Heart left ventricle (tissue), 16 donors: Measurements from ENCODE around the gene OVCA2. TPM values are rescaled to one million over a fixed set of nuclear protein-coding genes. Genes with fewer than 3 reads are reported as not detected.

Experiments used
- ATAC-seq, 4 donors: fragments of 200-7000 bp; cut with Tn5 transposase; one replicate each; pipeline ENCODE4 v1.9.1; 2020 to 2022; ENCODE audit warnings: moderate library complexity in 4 of 4, mild to moderate bottlenecking in 3 of 4, moderate number of reproducible peaks in 1 of 4
- DNase-seq, 5 donors: peaks; one replicate each; pipeline ENCODE4 v3.0.0-alpha.2; 2020
- H3K27ac ChIP-seq, 12 donors: fragments of 200-600 bp; sonication (generic) in 4 of 12; one replicate each; pipeline versions ENCODE4 v1.5.0 to v1.8.0; 2016 to 2022; ENCODE audit warnings: mild to moderate bottlenecking in 2 of 12
- H3K27me3 ChIP-seq, 9 donors: fragments of 200-600 bp; sonication (generic) in 2 of 9; one replicate each; pipeline versions ENCODE4 v1.5.1 to v1.8.0; 2016 to 2022; ENCODE audit warnings: mild to moderate bottlenecking in 3 of 9
- H3K36me3 ChIP-seq, 9 donors: fragments of 200-600 bp; sonication (generic) in 2 of 9; one replicate each; pipeline versions ENCODE4 v1.5.0 to v1.8.0; 2018 to 2022; ENCODE audit warnings: mild to moderate bottlenecking in 2 of 9
- H3K4me1 ChIP-seq, 12 donors: fragments of 200-600 bp; sonication (generic) in 4 of 12; one replicate each; pipeline versions ENCODE4 v1.5.0 to v1.8.0; 2016 to 2022; ENCODE audit warnings: mild to moderate bottlenecking in 3 of 12
- H3K4me3 ChIP-seq, 12 donors: fragments of 200-600 bp; sonication (generic) in 4 of 12; one replicate each; pipeline versions ENCODE4 v1.5.0 to v1.8.0; 2017 to 2022; ENCODE audit warnings: mild to moderate bottlenecking in 9 of 12, moderate library complexity in 4 of 12
- H3K9me3 ChIP-seq, 12 donors: fragments of 200-600 bp; sonication (generic) in 4 of 12; one replicate each; pipeline versions ENCODE4 v1.5.0 to v1.8.0; 2016 to 2022; ENCODE audit warnings: mild to moderate bottlenecking in 1 of 12
- CTCF ChIP-seq, 12 donors: fragments of 200-600 bp; sonication (generic) in 4 of 12; IDR thresholded peaks; one replicate each; pipeline versions ENCODE4 v1.5.0 to v1.8.0; 2018 to 2022; ENCODE audit warnings: antibody characterized with exemption in 12 of 12, mild to moderate bottlenecking in 5 of 12
- POLR2A ChIP-seq, 2 donors: fragments of 450-650 bp; IDR thresholded peaks; one replicate each; pipeline ENCODE4 v1.6.1; 2017; ENCODE audit warnings: antibody characterized with exemption in 2 of 2, mild to moderate bottlenecking in 2 of 2, moderate library complexity in 2 of 2
- WGBS, 4 donors: extraction: QIAGEN DNeasy Blood & Tissue Kit in 2 of 4; methylation state at CpG; one replicate each; pipeline versions ENCODE4 v1.1.5 to v1.1.7; 2013 to 2018; 5-methylcytosine and 5-hydroxymethylcytosine counted together
- intact Hi-C, 10 donors: fragments of 100-400 bp; cut with DNase I; formaldehyde crosslinking; loops; one replicate each; pipeline versions ENCODE4 v1.11.1 to v1.14.2; 2022
- polyA plus RNA-seq, 2 donors: library from polyadenylated mRNA; stranded (reverse); fragments of 200-250 nt; gene quantifications; one replicate each; pipeline ENCODE4 v1.2.3, GENCODE V29; 2013
- total RNA-seq, 9 donors: library from RNA; depleted of rRNA in 2 of 9; stranded (reverse); fragments of >200 nt in 2 of 9; fragmentation: NEBNext Ultra II Directional in 3 of 9; extraction: Animal tissue kit (Norgen Biotek cat#: 25700) in 3 of 9; gene quantifications; one replicate each; pipeline versions ENCODE4 v1.1.0 to v1.2.4, GENCODE V29; 2016 to 2023
- donor health status: ischemic (EF 13 %, LVEDD 7.1; RV severe dilation, severe dysfunction).
- donor health status: healthy with polysubstance abuse.
- donor health status: DM: no; HTN: yes; CAD: no.
- donor health status: DM: no; HTN: no; CAD: no.
- donor health status: ischemic (EF 25% LVEDD 6.9; RV normal size, moderate dysfunction).
- donor health status: ischemic (EF 25% LVEDD 5.7; RV mildly dilated, moderate dysfunction).
- donor health status: healthy.
- donor health status: DM: yes; HTN: yes; CAD: no.
- donor health status: ischemic (EF 35%, LVEDD 5.7; RV mildly dilated, moderate dysfunction).
- donor health status: nonischemic (EF 11% LVEDD 7.7; RV severe dilation, severe dysfunction).
- donor health status: DM: yes; HTN: yes; CAD: no.
- donor health status: PGD.
- donor health status: ischemic (EF 29% LVEDD 5.4; RV normal size, mild dysfunction).
- donor health status: nonischemic (EF 23%, LVEDD 6.1; RV moderate dilation, normal function).

OVCA2 gene
- total and polyA plus RNA-seq, 11 donors, result 16.0 to 52.4 (median 22.0) TPM

- 70 to 79% (median 73%) methylated on average over 10 of the region's 10 CpGs for WGBS, 4 donors
- Histone ChIP-seq H3K9me3 (no peaks in the 10 kb centered on the region), H3K4me1 (peaks cover 9 to 94% (median 83%) of the 10 kb centered on the region in 12 donors), H3K27ac (peak overlapping the region in 11 of 12 donors; percentile 67 to 98 (median 93)), H3K36me3 (peaks cover 0 to 60% (median 27%) of the 10 kb centered on the region in 9 donors), H3K4me3 (no peak overlapping the region), H3K27me3 (no peaks in the 10 kb centered on the region)
- no peak for ATAC-seq
- TF ChIP-seq POLR2A (IDR thresholded peaks at IDR 0.05) (no peak), CTCF (IDR thresholded peaks at IDR 0.05) (no peak)
- no peak for DNase-seq
- intact Hi-C loops, result loop anchor here in 1 of 10 donors (5.0 kb wide), 1 partner anchor 111 kb away; no protein-coding TSS in a partner anchor
Observed at GRCh38 chr17:2065949-2066400, 24.2 kb downstream of the OVCA2 start.

- Histone ChIP-seq H3K4me3 (no peak overlapping the region), H3K9me3 (no peaks in the 10 kb centered on the region), H3K27me3 (no peaks in the 10 kb centered on the region), H3K4me1 (peaks cover 11 to 94% (median 83%) of the 10 kb centered on the region in 12 donors), H3K36me3 (peaks cover 0 to 53% (median 18%) of the 10 kb centered on the region in 9 donors), H3K27ac (peak overlapping the region; percentile 67 to 98 (median 88))
- intact Hi-C loops, result loop anchor here in 1 of 10 donors (5.0 kb wide), 1 partner anchor 110 kb away; no protein-coding TSS in a partner anchor
- TF ChIP-seq CTCF (IDR thresholded peaks at IDR 0.05), result no peak
- no peak for TF ChIP-seq POLR2A (IDR thresholded peaks at IDR 0.05)
- DNase-seq (no peak), ATAC-seq (peak in 2 of 4 donors; percentile 0 to 13)
- 45 to 66% (median 57%) methylated on average over 12 to 14 of the region's 14 CpGs for WGBS, 4 donors
Observed at GRCh38 chr17:2067048-2067561, 25.3 kb downstream of the OVCA2 start.

GRCh38 chr17:2067608-2068024, 25.8 kb downstream of the OVCA2 start:
- TF ChIP-seq CTCF (IDR thresholded peaks at IDR 0.05) (no peak), POLR2A (IDR thresholded peaks at IDR 0.05) (no peak)
- H3K27ac ChIP-seq, result peak overlapping the region; percentile 67 to 98 (median 88)
- H3K27me3 ChIP-seq, result no peaks in the 10 kb centered on the region
- ATAC-seq, result peak in 2 of 4 donors; percentile 29 to 43
- H3K9me3 ChIP-seq, result no peaks in the 10 kb centered on the region
- peaks cover 11 to 94% (median 83%) of the 10 kb centered on the region in 12 donors for H3K4me1 ChIP-seq
- 31 to 53% (median 40%) methylated on average over 3 to 5 of the region's 5 CpGs for WGBS, 4 donors
- intact Hi-C loops, result loop anchor here in 2 of 10 donors (2.0 to 5.0 kb wide), 2 partner anchors 17 to 110 kb away; no protein-coding TSS in a partner anchor
- peak in 3 of 5 donors; percentile 59 to 66 (median 61) for DNase-seq
- H3K36me3 ChIP-seq, result peaks cover 0 to 53% (median 15%) of the 10 kb centered on the region in 9 donors
- H3K4me3 ChIP-seq, result no peak overlapping the region

- no peak overlapping the region for H3K4me3 ChIP-seq
- H3K4me1 ChIP-seq, result peaks cover 8 to 94% (median 83%) of the 10 kb centered on the region in 12 donors
- H3K9me3 ChIP-seq, result no peaks in the 10 kb centered on the region
- peak overlapping the region; percentile 67 to 98 (median 88) for H3K27ac ChIP-seq
- no peak for TF ChIP-seq POLR2A (IDR thresholded peaks at IDR 0.05)
- no peak for TF ChIP-seq CTCF (IDR thresholded peaks at IDR 0.05)
- WGBS, 4 donors, result 56 to 70% (median 63%) methylated on average over 6 of the region's 6 CpGs
- intact Hi-C loops, result loop anchor here in 2 of 10 donors (2.0 to 5.0 kb wide), 2 partner anchors 17 to 109 kb away; no protein-coding TSS in a partner anchor
- ATAC-seq, result no peak
- H3K36me3 ChIP-seq, result peaks cover 0 to 49% (median 15%) of the 10 kb centered on the region in 9 donors
- DNase-seq, result no peak
- no peaks in the 10 kb centered on the region for H3K27me3 ChIP-seq
Observed at GRCh38 chr17:2068031-2068518, 26.3 kb downstream of the OVCA2 start.
